Breast epithelium (tissue), 4 donors: ENCODE data around the gene FAM169A. TPM values are rescaled to one million over a fixed set of nuclear protein-coding genes. Genes with fewer than 3 reads are reported as not detected.
A peak's percentile ranks its signal among the peaks of the same experiment; 100 is the strongest.
"Not testable (repeated sequence)": the region's sequence is repeated elsewhere in the genome, so short reads cannot be mapped to it uniquely, and the experiment has no call there.

Experiments used
- DNase-seq, 2 donors: peaks; one replicate each; pipeline ENCODE4 v3.0.0-alpha.2; 2019; ENCODE audit warnings: low spot score in 2 of 2
- H3K27ac ChIP-seq, 2 donors: fragments of 200-600 bp; sonication (generic) in 1 of 2; one replicate each; pipeline ENCODE4 v1.5.1; 2016 to 2019; ENCODE audit warnings: mild to moderate bottlenecking in 1 of 2
- H3K27me3 ChIP-seq, 2 donors: fragments of 200-600 bp; sonication (generic) in 1 of 2; one replicate each; pipeline versions ENCODE4 v1.5.1 to v1.6.0; 2017 to 2019; ENCODE audit warnings: control low read depth in 1 of 2, mild to moderate bottlenecking in 1 of 2
- H3K36me3 ChIP-seq: fragments of 200-600 bp; one replicate; pipeline ENCODE4 v1.5.1; 2019
- H3K4me1 ChIP-seq, 2 donors: fragments of 200-600 bp; sonication (generic); one replicate each; pipeline ENCODE4 v1.5.1; 2016 to 2019; ENCODE audit warnings: control low read depth in 1 of 2
- H3K4me3 ChIP-seq, 3 donors: fragments of 200-600 bp; sonication (generic); 1 replicate in 2 of 3; 2 replicates in 1 of 3; pipeline ENCODE4 v1.5.1; 2016 to 2019; ENCODE audit warnings: mild to moderate bottlenecking in 3 of 3, moderate library complexity in 2 of 3
- H3K9me3 ChIP-seq, 2 donors: fragments of 200-600 bp; sonication (generic) in 1 of 2; one replicate each; pipeline ENCODE4 v1.5.1; 2016 to 2019; ENCODE audit warnings: control low read depth in 1 of 2
- CTCF ChIP-seq, 3 donors: fragments of 450-650 bp; IDR thresholded peaks; one replicate each; pipeline ENCODE4 v1.5.1; 2016 to 2017; ENCODE audit warnings: antibody characterized with exemption in 3 of 3, mild to moderate bottlenecking in 3 of 3, moderate library complexity in 3 of 3
- POLR2A ChIP-seq: fragments of 450-650 bp; IDR thresholded peaks from one replicate; pipeline ENCODE4 v1.6.1; 2016; ENCODE audit warnings: antibody characterized with exemption, mild to moderate bottlenecking, moderate library complexity
- POLR2AphosphoS5 ChIP-seq, 3 donors: sonication (generic); formaldehyde crosslinking; IDR thresholded peaks; one replicate each; pipeline ENCODE4 v1.6.1; 2017; ENCODE audit warnings: antibody characterized with exemption in 3 of 3
- intact Hi-C: fragments of 100-400 bp; cut with DNase I; formaldehyde crosslinking; loops from one replicate; pipeline ENCODE4 v1.15.1; 2023; ENCODE audit warnings: low total_unique reads
- total RNA-seq, 3 donors: library from RNA; depleted of rRNA; stranded (reverse); fragments of >200 nt; gene quantifications; one replicate each; pipeline ENCODE4 v1.1.0, GENCODE V29; 2016

The FAM169A gene
- total RNA-seq = 1 to 10 TPM in 2 of 3 donors, under 1 TPM in 1; 0.64 to 6.3 (median 1.6) TPM

- H3K36me3 ChIP-seq = no peaks in the 10 kb centered on the region
- no peaks in the 10 kb centered on the region for H3K27me3 ChIP-seq
- intact Hi-C loops = no loop called here
- no peaks in the 10 kb centered on the region for H3K9me3 ChIP-seq
- peaks cover 0 to 7% of the 10 kb centered on the region in 2 donors for H3K4me1 ChIP-seq
- H3K27ac ChIP-seq = peak within 1 kb of the TSS; percentile 41 to 60
- no peak for TF ChIP-seq POLR2A
- TF ChIP-seq POLR2AphosphoS5 (IDR thresholded peaks at IDR 0.05) = no peak
- TF ChIP-seq CTCF (IDR thresholded peaks at IDR 0.05) = no peak
- no peak for DNase-seq
- peak within 1 kb of the TSS; percentile 45 to 86 (median 81) for H3K4me3 ChIP-seq
These were observed at the start of gene FAM169A for GRCh38 chr5:74865804-74866595. FAM169A (minus strand) TSS chr5:74866387; CDS start chr5:74841676, 24,711 bp downstream.

GRCh38 chr5:74915488-74915887 lies 49.3 kb upstream of the FAM169A start:
- intact Hi-C loops = no loop called here
- TF ChIP-seq POLR2AphosphoS5 (IDR thresholded peaks at IDR 0.05) (no peak), CTCF (IDR thresholded peaks at IDR 0.05) (no peak), POLR2A (no peak)
- no peaks in the 10 kb centered on the region for H3K4me1 ChIP-seq
- no peak overlapping the region for H3K27ac ChIP-seq
- no peaks in the 10 kb centered on the region for H3K27me3 ChIP-seq
- DNase-seq = no peak
- H3K36me3 ChIP-seq = no peaks in the 10 kb centered on the region
- H3K4me3 ChIP-seq = no peak overlapping the region
- no peaks in the 10 kb centered on the region for H3K9me3 ChIP-seq

- intact Hi-C loops, H3K4me3 ChIP-seq, H3K9me3 ChIP-seq, H3K27ac ChIP-seq, H3K27me3 ChIP-seq, DNase-seq, H3K4me1 ChIP-seq, H3K36me3 ChIP-seq: not testable (repeated sequence)
These were observed 45.2 kb upstream of the FAM169A start for GRCh38 chr5:74911421-74911820.

- H3K9me3 ChIP-seq, DNase-seq, H3K27me3 ChIP-seq, H3K4me3 ChIP-seq, H3K27ac ChIP-seq, H3K4me1 ChIP-seq, intact Hi-C loops, H3K36me3 ChIP-seq: not testable (repeated sequence)
These were observed 43.7 kb upstream of the FAM169A start for GRCh38 chr5:74909888-74910287.

- intact Hi-C loops, H3K27ac ChIP-seq, H3K4me1 ChIP-seq: not testable (repeated sequence)
These were observed 42.0 kb upstream of the FAM169A start for GRCh38 chr5:74908237-74908636.

DNA sequence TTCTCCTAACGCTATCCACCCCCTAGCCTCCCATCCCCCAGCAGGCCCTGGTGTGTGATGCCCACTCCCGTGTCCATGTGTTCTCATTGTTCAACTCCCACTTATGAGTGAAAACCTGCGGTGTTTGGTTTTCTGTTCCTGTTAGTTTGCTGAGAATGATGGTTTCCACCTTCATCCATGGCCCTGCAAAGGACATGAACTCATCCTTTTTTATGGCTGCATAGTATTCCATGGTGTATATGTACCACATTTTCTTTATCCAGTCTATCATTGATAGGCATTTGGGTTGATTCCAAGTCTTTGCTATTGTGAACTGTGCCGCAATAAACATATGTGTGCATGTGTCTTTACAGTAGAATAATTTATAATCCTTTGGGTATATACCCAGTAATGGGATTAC lies 38.5 kb upstream of the FAM169A start:
- H3K4me1 ChIP-seq, H3K36me3 ChIP-seq, H3K9me3 ChIP-seq, DNase-seq, H3K4me3 ChIP-seq, intact Hi-C loops, H3K27me3 ChIP-seq, H3K27ac ChIP-seq: not testable (repeated sequence)

More at GRCh38 chr5:74908237-74908636, 42.0 kb upstream of the FAM169A start:
- not testable (repeated sequence) for H3K36me3 ChIP-seq, H3K4me3 ChIP-seq, H3K9me3 ChIP-seq, DNase-seq, H3K27me3 ChIP-seq

- intact Hi-C loops = no loop called here
- Histone ChIP-seq H3K36me3 (no peaks in the 10 kb centered on the region), H3K9me3 (no peaks in the 10 kb centered on the region), H3K27ac (no peak overlapping the region), H3K4me1 (no peaks in the 10 kb centered on the region), H3K27me3 (no peaks in the 10 kb centered on the region), H3K4me3 (no peak overlapping the region)
- no peak for TF ChIP-seq POLR2AphosphoS5 (IDR thresholded peaks at IDR 0.05)
- TF ChIP-seq CTCF (IDR thresholded peaks at IDR 0.05) = peak in 2 of 3 donors; percentile 44 to 64
- TF ChIP-seq POLR2A = no peak
- peak; percentile 56 to 62 for DNase-seq
These were observed 37.1 kb upstream of the FAM169A start for GRCh38 chr5:74903165-74903787.
